NCI-H2029 (cell line): Measurements from ENCODE around the gene CNTLN.
A peak's percentile ranks its signal among the peaks of the same experiment; 100 is the strongest.
"Not testable (repeated sequence)": the region's sequence is repeated elsewhere in the genome, so short reads cannot be mapped to it uniquely, and the experiment has no call there.

ENCODE experiments used
- DNase-seq: peaks from one replicate; lab custom pipeline; 2025; lab: John Stamatoyannopoulos, UW

Gene CNTLN

GRCh38 chr9:17491780-17492179, 356.9 kb downstream of the CNTLN start:
- no peak for DNase-seq

- no peak for DNase-seq
These were observed 368.4 kb downstream of the CNTLN start for GRCh38 chr9:17503196-17503595.

- peak; percentile 58 for DNase-seq
These were observed 374.3 kb downstream of the CNTLN start for GRCh38 chr9:17509151-17509550.

GRCh38 chr9:17509701-17510100, 374.9 kb downstream of the CNTLN start:
- DNase-seq, result no peak

GRCh38 chr9:17519761-17520160, 384.9 kb downstream of the CNTLN start:
- DNase-seq, result no peak

GRCh38 chr9:17520268-17521064, 385.6 kb downstream of the CNTLN start:
- DNase-seq, result no peak

- DNase-seq, result no peak
These were observed 386.4 kb downstream of the CNTLN start for GRCh38 chr9:17521100-17521855.

- DNase-seq, result not testable (repeated sequence)
These were observed 391.9 kb downstream of the CNTLN start for GRCh38 chr9:17526726-17527125.

GRCh38 chr9:17528859-17529258, 394.0 kb downstream of the CNTLN start:
- no peak for DNase-seq

- no peak for DNase-seq
These were observed 396.9 kb downstream of the CNTLN start for GRCh38 chr9:17531642-17532254.

- no peak for DNase-seq
These were observed 397.6 kb downstream of the CNTLN start for GRCh38 chr9:17532461-17532860.

GRCh38 chr9:17535176-17535575, 400.3 kb downstream of the CNTLN start:
- no peak for DNase-seq

- no peak for DNase-seq
These were observed 401.2 kb downstream of the CNTLN start for GRCh38 chr9:17536027-17536426.

GRCh38 chr9:17551023-17551422, 416.2 kb downstream of the CNTLN start:
- no peak for DNase-seq
